H1 (cell line): ENCODE data around the gene ACER3. TPM values are rescaled to one million over a fixed set of nuclear protein-coding genes. Genes with fewer than 3 reads are reported as not detected.

ENCODE experiments used
- CTCF ChIA-PET: fragments of 300-600 bp; sonication (Branson Sonifier 250); formaldehyde crosslinking; loops from one replicate; lab custom pipeline; 2021; ENCODE audit not compliant: partially characterized antibody; lab: Charles Lee
- POLR2A ChIA-PET: fragments of 300-600 bp; sonication (Branson Sonifier 250); formaldehyde crosslinking; loops from one replicate; lab custom pipeline; 2021; ENCODE audit warnings: inconsistent platforms; ENCODE audit not compliant: partially characterized antibody; lab: Charles Lee
- DNase-seq, 2 experiments: peaks; one replicate each; pipeline versions ENCODE4 v3.0.0 to v3.0.0-alpha.2; 2010 to 2022; ENCODE audit warnings: low spot score in 2 of 2, low read depth in 1 of 2, mixed read lengths in 1 of 2
- FAIRE-seq: peaks from 2 replicates; lab custom pipeline; 2011; peaks lifted over from hg19 to GRCh38; lab: Jason Lieb, UNC
- H2AFZ ChIP-seq: 2 replicates; pipeline ENCODE4 v1.8.1; 2012; ENCODE audit warnings: low read length, inconsistent platforms
- H2AK5ac ChIP-seq: 2 replicates; pipeline ENCODE4 v1.6.1; 2013; ENCODE audit warnings: low read depth, low read length
- H2BK120ac ChIP-seq: replicated peaks from 2 replicates; pipeline ENCODE3; 2013; ENCODE audit warnings: low read depth, low read length, inconsistent platforms
- H2BK12ac ChIP-seq: 2 replicates; pipeline ENCODE4 v1.6.1; 2013; ENCODE audit warnings: low read depth, low read length
- H2BK15ac ChIP-seq: 2 replicates; pipeline ENCODE4 v1.6.1; 2013; ENCODE audit warnings: low read length
- H2BK20ac ChIP-seq: 2 replicates; pipeline ENCODE4 v1.6.1; 2013; ENCODE audit warnings: low read length
- H2BK5ac ChIP-seq: 2 replicates; pipeline ENCODE4 v1.6.1; 2013; ENCODE audit warnings: low read depth, low read length
- H3K14ac ChIP-seq: 2 replicates; pipeline ENCODE4 v1.6.1; 2013; ENCODE audit warnings: inconsistent platforms; ENCODE audit not compliant: insufficient read length
- H3K18ac ChIP-seq: 2 replicates; pipeline ENCODE4 v1.6.1; 2013; ENCODE audit warnings: low read length; ENCODE audit errors: extremely low read depth
- H3K23ac ChIP-seq: 2 replicates; pipeline ENCODE4 v1.6.1; 2013; ENCODE audit warnings: inconsistent platforms; ENCODE audit not compliant: insufficient read length
- H3K23me2 ChIP-seq: 2 replicates; pipeline ENCODE4 v1.6.1; 2013; ENCODE audit warnings: low read depth, low read length
- H3K27ac ChIP-seq: 2 replicates; pipeline ENCODE4 v1.6.1; 2011; ENCODE audit warnings: low read depth, low read length, inconsistent platforms
- H3K27me3 ChIP-seq, 4 experiments: replicated peaks in 1 of 4; 1 replicate in 1 of 4; 2 replicates in 3 of 4; pipeline versions ENCODE4 v1.6.1 to v1.8.1; 2011 to 2013; ENCODE audit warnings: low read length in 3 of 4, mild to moderate bottlenecking in 3 of 4, inconsistent platforms in 2 of 4, mixed read lengths in 2 of 4, moderate library complexity in 1 of 4; ENCODE audit not compliant: control insufficient read depth in 3 of 4, insufficient read depth in 3 of 4; ENCODE audit errors: extremely low read depth in 1 of 4
- H3K36me3 ChIP-seq, 4 experiments: 2 replicates each; pipeline versions ENCODE4 v1.6.1 to v1.8.1; 2011 to 2013; ENCODE audit warnings: mild to moderate bottlenecking in 4 of 4, low read length in 3 of 4, moderate library complexity in 2 of 4, control low read depth in 1 of 4, inconsistent platforms in 1 of 4; ENCODE audit not compliant: insufficient read depth in 4 of 4, control insufficient read depth in 2 of 4
- H3K4ac ChIP-seq: replicated peaks from 2 replicates; pipeline ENCODE3; 2013; ENCODE audit warnings: low read length, low read depth, mixed read lengths, inconsistent platforms; ENCODE audit not compliant: insufficient read length
- H3K4me1 ChIP-seq, 4 experiments: replicated peaks in 1 of 4; 1 replicate in 1 of 4; 2 replicates in 3 of 4; pipeline versions ENCODE4 v1.6.1 to v1.8.1; 2011 to 2013; ENCODE audit warnings: low read length in 3 of 4, inconsistent platforms in 2 of 4, mixed read lengths in 1 of 4; ENCODE audit not compliant: insufficient read depth in 4 of 4, control insufficient read depth in 3 of 4
- H3K4me2 ChIP-seq, 2 experiments: 2 replicates each; pipeline versions ENCODE4 v1.6.1 to v1.8.1; 2011 to 2013; ENCODE audit warnings: low read depth in 2 of 2, low read length in 2 of 2, control low read depth in 1 of 2, inconsistent platforms in 1 of 2, mild to moderate bottlenecking in 1 of 2; ENCODE audit not compliant: insufficient read depth in 1 of 2
- H3K4me3 ChIP-seq, 4 experiments: fragments of 200-600, 300-600 bp in 1 of 4; sonication (generic), shearing (Covaris generic), sonication (Bioruptor Twin) in 1 of 4; 2 replicates each; pipeline versions ENCODE4 v1.5.1 to v1.8.1; 2011 to 2016; ENCODE audit warnings: low read length in 4 of 4, low read depth in 3 of 4, control low read depth in 2 of 4, inconsistent platforms in 2 of 4, mild to moderate bottlenecking in 2 of 4, mixed read lengths in 1 of 4, moderate library complexity in 1 of 4; ENCODE audit not compliant: insufficient read depth in 2 of 4; ENCODE audit errors: extremely low read depth in 1 of 4
- H3K56ac ChIP-seq: replicated peaks from 2 replicates; pipeline ENCODE3; 2013; ENCODE audit warnings: low read depth, mild to moderate bottlenecking, mixed read lengths, low read length, inconsistent platforms; ENCODE audit not compliant: insufficient read length
- H3K79me1 ChIP-seq: 2 replicates; pipeline ENCODE4 v1.6.1; 2013; ENCODE audit warnings: low read depth, low read length, control low read depth
- H3K79me2 ChIP-seq, 2 experiments: 2 replicates each; pipeline versions ENCODE4 v1.6.1 to v1.8.1; 2012 to 2013; ENCODE audit warnings: low read length in 2 of 2, mild to moderate bottlenecking in 2 of 2, inconsistent platforms in 1 of 2; ENCODE audit not compliant: insufficient read depth in 2 of 2, control insufficient read depth in 1 of 2
- H3K9ac ChIP-seq, 4 experiments: replicated peaks in 1 of 4; 1 replicate in 1 of 4; 2 replicates in 3 of 4; pipeline versions ENCODE4 v1.6.1 to v1.8.1; 2011 to 2013; ENCODE audit warnings: low read depth in 3 of 4, low read length in 3 of 4, control low read depth in 2 of 4, mild to moderate bottlenecking in 2 of 4, moderate library complexity in 2 of 4, inconsistent platforms in 1 of 4; ENCODE audit errors: extremely low read depth in 1 of 4
- H3K9me3 ChIP-seq, 2 experiments: 2 replicates each; pipeline versions ENCODE4 v1.6.1 to v1.8.1; 2012 to 2013; ENCODE audit warnings: mild to moderate bottlenecking in 2 of 2, moderate library complexity in 2 of 2, control low read depth in 1 of 2, inconsistent platforms in 1 of 2, low read depth in 1 of 2, low read length in 1 of 2, mixed read lengths in 1 of 2; ENCODE audit not compliant: insufficient read depth in 2 of 2
- H4K20me1 ChIP-seq, 2 experiments: replicated peaks in 1 of 2; 2 replicates each; pipeline versions ENCODE3 to v1.8.1; 2011 to 2013; ENCODE audit warnings: inconsistent platforms in 2 of 2, low read length in 2 of 2, mild to moderate bottlenecking in 1 of 2; ENCODE audit not compliant: insufficient read depth in 2 of 2, control insufficient read depth in 1 of 2
- H4K5ac ChIP-seq: 2 replicates; pipeline ENCODE4 v1.6.1; 2013; ENCODE audit warnings: low read length, low read depth, mixed read lengths, inconsistent platforms; ENCODE audit not compliant: insufficient read length
- H4K8ac ChIP-seq: 2 replicates; pipeline ENCODE4 v1.8.0; 2013; ENCODE audit warnings: mild to moderate bottlenecking, moderate library complexity, low read length, inconsistent platforms; ENCODE audit not compliant: insufficient read depth; ENCODE audit errors: extremely low read depth
- H4K91ac ChIP-seq: replicated peaks from 2 replicates; pipeline ENCODE3; 2013; ENCODE audit warnings: low read length, mixed read lengths, inconsistent platforms; ENCODE audit not compliant: insufficient read length
- CREB1 ChIP-seq: IDR thresholded peaks from 2 replicates; pipeline ENCODE4 v1.6.1; 2012; ENCODE audit warnings: inconsistent platforms
- KDM5A ChIP-seq: fragments of 200-600 bp; IDR thresholded peaks from 2 replicates; pipeline ENCODE4 v1.7.1; 2012; ENCODE audit warnings: mild to moderate bottlenecking, low read length, inconsistent platforms, mixed read lengths
- RAD21 ChIP-seq, 2 experiments: IDR thresholded peaks in 1 of 2; conservative IDR thresholded peaks in 1 of 2; 2 replicates each; pipeline ENCODE4 v1.6.1; 2011; ENCODE audit warnings: low read depth in 2 of 2, low read length in 2 of 2, improper control_type of control experiment in 1 of 2, inconsistent platforms in 1 of 2, mild to moderate bottlenecking in 1 of 2, moderate library complexity in 1 of 2
- RFX5 ChIP-seq: IDR thresholded peaks from 2 replicates; pipeline ENCODE4 v1.6.1; 2011; ENCODE audit warnings: low read depth, low read length, improper control_type of control experiment, borderline replicate concordance
- SIX5 ChIP-seq: IDR thresholded peaks from 2 replicates; pipeline ENCODE4 v1.6.1; 2011; ENCODE audit warnings: mild to moderate bottlenecking, low read depth, low read length
- SP1 ChIP-seq: IDR thresholded peaks from 2 replicates; pipeline ENCODE4 v1.6.1; 2011; ENCODE audit warnings: low read depth, low read length
- TEAD4 ChIP-seq: IDR thresholded peaks from 2 replicates; pipeline ENCODE4 v1.6.1; 2012; ENCODE audit warnings: low read depth, low read length, inconsistent platforms, mixed read lengths
- polyA plus RNA-seq, 7 experiments: library from polyadenylated mRNA; depleted of rRNA in 3 of 7; stranded (reverse) in 5 of 7; unstranded in 2 of 7; fragments of >200 nt in 5 of 7; fragments of 200-250 nt in 2 of 7; gene quantifications; 1 replicate in 5 of 7; 2 replicates in 1 of 7; 4 replicates in 1 of 7; pipeline versions ENCODE4 v1.2.1 to v1.2.3, GENCODE V29; 2011 to 2013; ENCODE audit warnings: missing spikeins in 2 of 7, mixed read lengths in 2 of 7
- total RNA-seq: library from RNA; stranded (reverse); fragmentation: NEBNext Ultra II Directional; extraction: Animal tissue kit (Norgen Biotek cat#: 25700); gene quantifications from 2 replicates; pipeline ENCODE4 v1.2.1, GENCODE V29; 2021

The ACER3 gene
- total and polyA plus RNA-seq, 2 of the 8 experiments (the other 6 are each of a cell fraction or from before 2014, with no cell fraction given) = 5.7 to 16.2 TPM

DNA sequence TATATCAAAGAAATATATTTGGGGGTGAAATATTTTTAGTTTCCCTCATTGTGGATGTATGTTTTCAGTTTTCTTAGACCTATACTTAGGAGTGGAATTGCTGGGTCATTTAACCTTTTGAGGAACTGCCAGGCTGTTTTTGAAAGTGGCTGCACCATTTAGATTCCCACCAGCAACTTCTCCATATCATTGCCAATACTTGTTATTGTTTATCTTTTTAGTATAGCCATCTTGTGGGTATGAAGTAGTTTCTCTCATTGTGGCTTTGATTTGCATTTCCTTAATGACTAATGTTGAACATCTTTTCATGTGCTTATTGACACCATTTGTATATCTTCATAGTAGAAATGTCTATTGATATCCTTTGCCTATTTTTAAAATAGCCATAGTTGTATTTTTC lies 111.3 kb downstream of the ACER3 start:
- Histone ChIP-seq H3K4me2 (no peak overlapping the region), H3K4me3 (no peak overlapping the region), H3K14ac (no peak overlapping the region), H3K18ac (no peak overlapping the region), H3K9me3 (no peaks in the 10 kb centered on the region), H3K36me3 (no peaks in the 10 kb centered on the region), H2BK5ac (no peak overlapping the region), H4K5ac (no peak overlapping the region), H2AFZ (no peak overlapping the region), H3K27me3 (no peaks in the 10 kb centered on the region), H2BK120ac (no peak overlapping the region), H3K4me1 (no peaks in the 10 kb centered on the region), H2AK5ac (no peak overlapping the region), H2BK15ac (no peak overlapping the region), H3K79me2 (no peaks in the 10 kb centered on the region), H3K79me1 (no peaks in the 10 kb centered on the region), H3K23me2 (no peaks in the 10 kb centered on the region), H4K8ac (no peak overlapping the region), H3K23ac (no peak overlapping the region), H3K27ac (no peak overlapping the region), H3K4ac (no peak overlapping the region), H2BK12ac (no peak overlapping the region), H2BK20ac (no peak overlapping the region), H3K9ac (no peak overlapping the region), H4K20me1 (no peaks in the 10 kb centered on the region), H4K91ac (no peak overlapping the region), H3K56ac (no peak overlapping the region)
- CTCF ChIA-PET = no interaction called here
- POLR2A ChIA-PET = no interaction called here
- FAIRE-seq = no peak
- DNase-seq = no peak
- TF ChIP-seq SP1 (no peak), TEAD4 (no peak), SIX5 (no peak), RFX5 (no peak), RAD21 (IDR thresholded peaks at IDR 0.05 in 1 of 2, conservative IDR thresholded peaks at IDR 0.05 in 1 of 2; ENCODE audit: low read depth in 2 of 2, low read length in 2 of 2) (no peak), CREB1 (no peak), KDM5A (no peak)
